GM12872 (cell line): ENCODE results near the gene MAMDC2.

Experiments
- TF ChIP-seq, protein P1 (sequence below): IDR thresholded peaks from 3 replicates; pipeline ENCODE4 v1.5.1; 2011; ENCODE audit warnings: low read depth, mild to moderate bottlenecking, low read length, moderate library complexity; ENCODE audit not compliant: insufficient read depth

The MAMDC2 gene

DNA sequence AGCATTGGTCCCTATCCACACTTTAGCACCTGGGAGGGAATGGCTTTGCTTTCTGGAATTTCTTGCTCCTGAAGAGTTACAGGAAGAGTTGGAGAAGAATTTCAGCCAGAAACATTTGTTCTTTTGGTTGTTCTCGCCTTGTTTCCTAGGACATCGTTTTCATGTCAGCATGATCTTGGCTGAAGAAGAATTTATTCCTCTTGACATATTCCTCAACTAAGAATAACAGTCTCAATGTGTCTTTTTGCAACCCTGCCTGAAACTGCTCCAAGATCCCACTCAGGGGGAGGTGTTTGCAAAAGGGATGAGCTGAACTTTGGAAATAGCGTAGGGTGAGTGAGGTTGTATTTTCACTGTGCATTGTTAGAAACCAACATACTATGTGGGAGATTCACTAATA is 26.1 kb downstream of the MAMDC2 start:
- TF ChIP-seq, protein P1, sequence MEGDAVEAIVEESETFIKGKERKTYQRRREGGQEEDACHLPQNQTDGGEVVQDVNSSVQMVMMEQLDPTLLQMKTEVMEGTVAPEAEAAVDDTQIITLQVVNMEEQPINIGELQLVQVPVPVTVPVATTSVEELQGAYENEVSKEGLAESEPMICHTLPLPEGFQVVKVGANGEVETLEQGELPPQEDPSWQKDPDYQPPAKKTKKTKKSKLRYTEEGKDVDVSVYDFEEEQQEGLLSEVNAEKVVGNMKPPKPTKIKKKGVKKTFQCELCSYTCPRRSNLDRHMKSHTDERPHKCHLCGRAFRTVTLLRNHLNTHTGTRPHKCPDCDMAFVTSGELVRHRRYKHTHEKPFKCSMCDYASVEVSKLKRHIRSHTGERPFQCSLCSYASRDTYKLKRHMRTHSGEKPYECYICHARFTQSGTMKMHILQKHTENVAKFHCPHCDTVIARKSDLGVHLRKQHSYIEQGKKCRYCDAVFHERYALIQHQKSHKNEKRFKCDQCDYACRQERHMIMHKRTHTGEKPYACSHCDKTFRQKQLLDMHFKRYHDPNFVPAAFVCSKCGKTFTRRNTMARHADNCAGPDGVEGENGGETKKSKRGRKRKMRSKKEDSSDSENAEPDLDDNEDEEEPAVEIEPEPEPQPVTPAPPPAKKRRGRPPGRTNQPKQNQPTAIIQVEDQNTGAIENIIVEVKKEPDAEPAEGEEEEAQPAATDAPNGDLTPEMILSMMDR, result no peak

DNA sequence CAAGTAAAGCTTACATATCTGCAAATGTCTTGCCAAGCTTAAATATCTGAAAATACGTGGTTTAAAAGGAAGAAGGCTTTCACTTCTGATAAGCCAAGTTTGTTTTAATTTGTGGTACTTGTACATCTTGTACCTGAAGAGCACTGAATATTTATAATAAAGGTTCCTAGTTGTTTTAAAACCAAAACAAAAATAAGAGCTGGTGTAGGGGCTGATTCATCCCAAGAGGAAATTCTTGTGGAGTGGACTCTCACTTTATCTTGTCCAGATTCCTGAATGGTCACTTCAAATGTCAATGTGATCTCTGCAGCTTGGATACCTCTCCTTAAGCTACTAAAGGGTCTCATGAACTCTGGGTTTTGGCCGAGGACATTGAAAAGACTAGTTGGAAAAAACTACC is 29.5 kb downstream of the MAMDC2 start:
- TF ChIP-seq, protein P1, result no peak

DNA sequence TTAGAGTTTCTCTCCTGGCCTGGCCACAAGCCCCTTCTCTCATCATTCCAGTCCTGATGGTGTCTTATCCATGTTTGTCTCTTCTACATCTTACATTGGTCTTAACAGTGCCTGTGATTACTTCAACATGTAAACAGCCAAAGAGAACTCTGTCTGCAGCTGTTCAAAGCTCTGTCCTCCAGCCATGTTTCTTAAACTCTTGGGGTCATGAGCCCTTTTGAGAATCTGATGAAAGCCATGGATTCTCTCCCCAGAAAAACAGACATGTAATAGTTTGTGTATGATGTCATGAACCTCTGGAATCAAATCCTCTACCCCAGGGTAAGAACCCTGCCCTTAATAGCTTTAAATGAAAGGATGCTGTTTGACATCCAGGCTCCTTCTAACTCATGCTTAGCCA is 30.1 kb downstream of the MAMDC2 start:
- TF ChIP-seq, protein P1, result no peak

DNA sequence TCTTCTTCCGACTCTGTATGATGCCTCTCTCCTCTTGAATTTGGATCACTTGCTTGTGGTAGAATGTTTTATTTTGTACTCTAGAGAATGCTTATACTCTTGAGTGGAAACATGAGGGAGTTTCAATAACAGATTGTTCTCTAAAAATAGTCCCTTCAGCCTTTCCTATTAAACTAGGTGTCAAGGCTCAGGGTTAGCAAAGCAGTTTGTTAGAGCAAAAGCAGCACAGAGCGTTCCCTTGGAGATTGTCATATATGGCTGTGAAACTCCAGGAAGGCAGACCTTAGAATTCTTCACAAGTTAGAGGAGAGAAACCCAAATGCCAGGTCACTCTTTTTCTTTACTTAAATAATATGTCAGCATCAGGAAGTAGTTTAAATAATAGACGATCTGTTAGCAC is 33.0 kb downstream of the MAMDC2 start:
- TF ChIP-seq, protein P1, result no peak

DNA sequence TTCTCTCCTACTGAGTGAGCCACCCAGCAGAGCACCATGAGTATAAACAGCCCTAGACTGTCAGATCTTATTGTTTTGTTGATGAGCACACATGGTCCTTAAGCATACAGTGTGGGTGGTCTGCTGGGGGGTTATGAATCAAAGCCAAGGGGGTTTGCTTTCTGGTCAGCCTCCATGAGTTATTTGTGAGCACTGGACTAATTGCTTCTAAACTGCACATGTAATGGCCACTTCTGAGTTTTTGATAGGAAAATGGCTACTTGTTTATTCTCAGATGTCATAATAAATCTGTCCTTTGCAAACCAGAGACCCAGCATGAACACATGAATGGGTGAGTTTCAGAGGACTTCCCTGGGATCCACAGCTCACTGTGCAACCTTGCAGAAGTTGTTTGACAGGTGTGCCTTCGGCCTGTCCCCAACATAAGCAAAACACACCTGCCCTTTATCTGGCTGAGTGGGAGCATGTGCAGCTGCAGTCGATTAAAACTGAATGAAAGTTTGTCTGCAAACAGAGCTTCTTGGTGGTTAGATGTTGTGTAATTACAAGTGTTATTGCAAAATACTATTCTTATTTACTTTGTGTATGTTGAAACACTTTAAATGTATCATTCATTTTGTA is 35.9 kb downstream of the MAMDC2 start:
- TF ChIP-seq, protein P1, result no peak

DNA sequence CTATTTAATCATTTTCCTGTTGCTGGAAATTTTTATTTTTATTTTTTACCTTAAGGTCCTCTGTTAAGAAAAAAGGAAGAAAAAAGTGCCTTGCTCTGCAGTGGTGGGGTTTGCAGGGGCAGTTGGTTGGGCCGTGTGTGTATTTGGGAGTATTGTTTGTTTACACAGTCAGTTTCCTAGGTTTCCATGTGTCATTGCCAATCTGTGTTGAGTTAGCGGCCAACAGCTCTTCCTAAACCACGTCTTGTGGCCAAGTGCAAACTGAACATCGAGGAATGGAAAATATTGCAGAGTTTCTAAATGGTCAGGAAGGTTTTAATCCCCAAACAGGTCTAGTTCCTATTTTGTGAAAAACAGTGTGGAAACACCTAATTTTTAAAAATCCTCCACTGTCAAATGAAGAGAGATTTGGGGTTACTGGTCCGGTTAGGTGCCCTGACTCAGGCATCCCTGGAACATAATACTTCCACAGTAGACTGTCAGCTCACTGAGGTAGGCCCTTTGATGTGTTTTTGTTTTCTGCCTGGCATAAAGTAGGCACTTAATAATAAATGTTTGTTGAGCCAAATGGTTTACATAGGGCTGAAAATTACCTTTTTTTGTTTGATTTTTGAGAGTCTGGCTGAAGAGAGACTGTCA is 37.0 kb downstream of the MAMDC2 start:
- TF ChIP-seq, protein P1, result no peak

DNA sequence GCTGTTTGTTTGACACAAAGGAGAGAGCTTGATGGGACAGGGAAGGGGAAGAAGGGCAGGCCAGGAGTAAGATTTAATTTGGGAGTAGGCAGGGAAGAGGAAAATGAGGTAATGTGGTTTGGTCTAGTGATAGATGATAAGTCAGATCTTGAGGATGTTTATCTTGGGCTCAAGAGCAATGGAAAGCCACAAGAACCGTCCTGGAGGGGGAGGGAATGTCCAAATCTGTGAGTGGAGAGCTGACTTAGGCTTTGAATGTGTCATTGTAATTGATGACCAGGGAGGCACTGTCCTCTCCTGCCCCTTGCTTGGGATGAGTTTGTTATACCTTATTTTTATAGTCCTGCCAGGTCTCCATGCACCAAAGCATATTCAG is 37.5 kb downstream of the MAMDC2 start:
- TF ChIP-seq, protein P1, result no peak
